Measurements from ENCODE around the gene CNTNAP2.

GRCh38 chr7:147984265-147984664 is 1867.7 kb downstream of the CNTNAP2 start:
- TF ChIP-seq CTCF (IDR thresholded peaks at IDR 0.05 in 4 of 5, conservative IDR thresholded peaks at IDR 0.05 in 1 of 5) (no peak), POLR2A (IDR thresholded peaks at IDR 0.05) (no peak)

Data from gastrocnemius medialis (tissue), 4 donors.